GM19239 (cell line): Measurements from ENCODE around the gene ZNF629.

Source experiments
- DNase-seq: peaks from one replicate; pipeline ENCODE4 v3.0.0; 2011; ENCODE audit warnings: low spot score; ENCODE audit not compliant: insufficient read length
- FAIRE-seq: peaks from 2 replicates; lab custom pipeline; 2011; peaks lifted over from hg19 to GRCh38; lab: Jason Lieb, UNC

ZNF629 gene

GRCh38 chr16:30787613-30788378, 791 bp upstream of the ZNF629 start:
- DNase-seq (no peak), FAIRE-seq (no peak)

- DNase-seq: no peak
- no peak for FAIRE-seq
These were observed 680 bp downstream of the ZNF629 start for GRCh38 chr16:30786115-30786935.

- DNase-seq (no peak), FAIRE-seq (no peak)
These were observed 1.6 kb downstream of the ZNF629 start for GRCh38 chr16:30785126-30786106.

- DNase-seq: no peak
- no peak for FAIRE-seq
These were observed 2.8 kb downstream of the ZNF629 start for GRCh38 chr16:30784215-30784614.

- no peak for DNase-seq
- no peak for FAIRE-seq
These were observed 3.5 kb downstream of the ZNF629 start for GRCh38 chr16:30783280-30784109.

GRCh38 chr16:30782486-30783279, 4.3 kb downstream of the ZNF629 start:
- FAIRE-seq: no peak
- DNase-seq: no peak

- DNase-seq (no peak), FAIRE-seq (no peak)
These were observed 6.5 kb downstream of the ZNF629 start for GRCh38 chr16:30780549-30780948.

- no peak for DNase-seq
- no peak for FAIRE-seq
These were observed 7.0 kb downstream of the ZNF629 start for GRCh38 chr16:30780021-30780420.

GRCh38 chr16:30779596-30779995, 7.4 kb downstream of the ZNF629 start:
- DNase-seq (no peak), FAIRE-seq (no peak)

- DNase-seq: no peak
- FAIRE-seq: no peak
These were observed 8.3 kb downstream of the ZNF629 start for GRCh38 chr16:30778549-30779244.

- no peak for FAIRE-seq
- DNase-seq: no peak
These were observed 9.3 kb downstream of the ZNF629 start for GRCh38 chr16:30777591-30778297.

GRCh38 chr16:30775392-30776188, 11.4 kb downstream of the ZNF629 start:
- peak; percentile 90 for DNase-seq
- FAIRE-seq: peak; percentile 21

- FAIRE-seq: no peak
- DNase-seq: no peak
These were observed 11.9 kb downstream of the ZNF629 start for GRCh38 chr16:30775131-30775391.

GRCh38 chr16:30774367-30775130, 12.5 kb downstream of the ZNF629 start:
- DNase-seq: no peak
- no peak for FAIRE-seq

- DNase-seq: no peak
- no peak for FAIRE-seq
These were observed 13.2 kb downstream of the ZNF629 start for GRCh38 chr16:30773826-30774225.

GRCh38 chr16:30771726-30772125, 15.3 kb downstream of the ZNF629 start:
- FAIRE-seq (no peak), DNase-seq (no peak)
